GM19043 (cell line): ENCODE data around the gene DSPP.
"Not testable (repeated sequence)": the region's sequence is repeated elsewhere in the genome, so short reads cannot be mapped to it uniquely, and the experiment has no call there.

ENCODE experiments used
- ATAC-seq: cut with Tn5 transposase; IDR thresholded peaks from one replicate; pipeline ENCODE4 v1.9.1; 2021; ENCODE audit warnings: low read depth; ENCODE audit not compliant: unreplicated experiment

The DSPP gene

DNA sequence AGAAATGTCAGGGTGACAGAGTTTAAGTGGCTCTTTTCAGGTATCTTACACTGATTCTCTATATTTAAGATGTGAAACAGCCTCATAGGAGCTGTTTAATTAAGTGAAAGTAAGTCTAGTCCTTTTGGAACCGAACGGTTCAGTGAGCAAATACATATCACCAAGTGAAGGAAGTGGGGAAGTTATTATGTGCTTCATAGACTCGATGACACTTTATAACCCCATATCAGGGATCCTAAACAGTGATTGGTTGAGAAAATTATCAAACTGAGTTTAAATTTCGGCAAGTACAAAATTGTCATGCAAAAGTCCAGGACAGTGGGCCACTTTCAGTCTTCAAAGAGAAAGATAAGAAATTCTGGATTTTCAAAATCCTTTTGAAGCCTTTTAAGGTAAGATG lies at the start of gene DSPP:
DSPP (plus strand) TSS at position 301 of the 400 bp plus-strand sequence. CDS start 2,380 bp downstream, outside the sequence.
- no peak for ATAC-seq

DNA sequence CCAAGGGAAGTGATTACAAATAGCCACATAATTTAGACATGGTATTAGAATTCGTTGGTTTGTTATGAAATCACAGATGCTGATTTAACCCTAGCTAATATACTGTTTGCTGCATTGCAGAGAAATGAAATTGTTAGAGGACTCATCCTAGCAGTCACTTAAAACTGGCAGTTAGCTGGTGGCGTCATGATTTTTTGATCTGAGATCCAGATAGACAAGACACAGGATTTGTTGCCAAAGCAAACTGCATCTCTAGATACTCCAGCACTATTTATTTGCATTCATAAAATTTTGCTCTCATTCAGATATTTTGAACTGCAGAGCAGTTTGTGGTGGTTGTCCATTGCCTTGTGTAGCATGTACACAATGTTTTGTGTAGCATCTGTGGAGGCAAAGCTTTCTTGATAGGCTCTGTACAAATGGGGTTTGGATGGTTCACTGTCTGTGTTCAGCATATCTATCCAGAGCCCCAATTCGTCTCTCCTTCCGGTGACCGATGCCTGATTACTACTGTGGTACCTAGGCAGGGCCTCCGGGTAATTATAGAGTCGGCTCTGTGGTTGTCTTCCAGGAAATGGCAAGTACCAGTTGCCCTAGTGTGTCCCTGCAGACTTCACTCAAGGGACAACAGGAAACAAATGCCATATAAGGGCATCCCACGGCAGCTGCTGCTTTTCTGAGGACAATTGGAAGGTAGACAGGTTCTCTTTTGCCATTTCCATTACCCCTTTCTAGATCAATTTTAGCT lies 49.1 kb upstream of the DSPP start:
- ATAC-seq, result peak; percentile 99

DNA sequence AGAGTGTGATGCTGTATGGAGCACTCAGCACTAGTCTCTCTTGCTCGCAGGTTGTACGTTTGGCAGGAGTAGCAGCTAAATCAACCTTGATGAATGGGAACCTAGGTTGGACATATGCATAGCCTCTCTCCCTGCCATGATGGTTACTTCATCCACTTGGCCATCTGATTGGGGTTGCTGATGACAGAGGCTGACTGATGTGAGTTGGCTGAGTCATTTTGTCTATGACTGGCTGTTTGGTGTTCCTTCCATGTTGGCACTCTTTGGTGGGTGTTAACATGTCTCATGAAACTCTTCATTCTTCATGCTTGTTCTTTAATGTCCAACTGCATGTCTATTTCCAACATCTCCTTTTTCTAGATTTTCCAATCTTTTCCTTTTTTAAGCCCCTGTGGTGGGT lies 47.5 kb upstream of the DSPP start:
- no peak for ATAC-seq

DNA sequence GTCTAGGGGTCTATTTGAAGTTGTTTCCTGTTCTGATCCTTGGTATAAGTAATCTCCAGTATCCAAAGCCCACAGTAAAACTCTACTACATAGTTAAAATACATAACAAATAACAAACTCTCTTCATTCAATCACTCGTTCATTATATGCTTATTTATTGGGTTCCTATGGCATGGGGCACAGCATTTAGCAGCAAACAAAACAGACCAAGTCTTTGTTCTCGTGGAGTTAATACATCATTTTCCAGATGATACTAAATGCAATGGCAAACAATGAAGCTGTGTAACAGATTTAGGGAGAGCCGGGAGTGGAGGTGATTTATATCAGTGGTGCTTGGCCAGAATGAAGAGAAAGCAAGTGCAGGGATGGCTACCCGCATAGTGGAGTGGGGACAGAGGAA lies 42.6 kb upstream of the DSPP start:
- no peak for ATAC-seq

DNA sequence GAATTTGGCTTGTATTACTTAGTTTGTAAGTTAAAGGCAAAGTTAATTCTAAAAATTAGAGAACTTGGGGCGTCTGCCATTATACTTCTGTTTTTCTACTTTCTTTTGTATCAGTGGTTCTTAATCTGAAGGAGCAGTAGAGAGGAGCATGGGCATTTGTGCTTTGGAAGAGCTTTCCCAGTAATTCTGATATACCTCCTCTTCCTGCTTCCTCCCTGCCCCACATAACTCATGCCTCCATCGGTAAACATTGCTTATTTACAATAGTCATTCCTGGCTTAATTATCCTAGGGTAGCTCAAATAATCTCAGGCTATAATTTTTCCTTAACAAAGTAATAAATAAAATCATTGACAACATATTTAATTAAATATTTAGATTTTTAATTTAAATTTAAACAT lies 42.1 kb upstream of the DSPP start:
- no peak for ATAC-seq

DNA sequence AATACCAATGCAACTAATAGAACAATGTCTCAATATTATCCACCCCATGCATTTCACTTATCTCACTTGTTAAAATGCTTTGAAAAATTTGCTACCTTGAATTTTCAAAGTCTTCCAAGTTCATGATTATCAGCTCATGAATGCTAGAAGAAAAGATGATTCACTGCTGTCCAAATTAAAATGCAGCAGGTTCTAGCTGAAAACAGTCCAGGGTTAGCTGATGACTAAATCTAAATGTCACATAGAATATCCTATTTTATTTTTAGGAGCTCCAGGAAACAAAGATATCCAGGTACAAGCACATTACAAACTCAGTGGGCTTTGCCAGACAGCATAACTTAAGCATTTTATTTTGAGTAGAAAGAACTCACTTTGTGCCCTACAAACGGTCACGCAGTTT lies 41.1 kb upstream of the DSPP start:
- no peak for ATAC-seq

DNA sequence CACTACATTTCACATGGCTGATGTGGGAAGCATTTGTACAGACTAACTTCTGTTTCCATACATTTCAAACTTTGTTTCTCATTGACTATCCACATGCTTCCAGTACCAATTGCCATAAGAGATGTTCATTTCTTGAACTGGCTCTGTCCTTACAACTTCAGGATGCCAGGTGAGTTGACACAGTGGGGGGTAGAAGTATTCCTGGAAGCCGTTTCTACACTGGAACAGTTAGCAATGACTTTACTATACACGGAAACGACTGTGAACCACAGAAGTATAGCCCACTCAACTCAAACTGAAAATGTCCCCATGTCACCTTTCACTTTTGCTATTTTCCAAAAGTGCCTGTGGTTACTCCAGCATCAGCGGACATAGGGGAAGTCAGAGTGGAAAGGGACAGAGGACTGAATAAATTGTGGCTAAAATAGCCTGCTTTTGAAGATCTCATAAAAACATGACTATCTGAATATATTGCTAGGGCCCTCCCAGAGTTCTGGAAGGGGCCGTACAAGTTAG lies 38.0 kb upstream of the DSPP start:
- ATAC-seq, result no peak

DNA sequence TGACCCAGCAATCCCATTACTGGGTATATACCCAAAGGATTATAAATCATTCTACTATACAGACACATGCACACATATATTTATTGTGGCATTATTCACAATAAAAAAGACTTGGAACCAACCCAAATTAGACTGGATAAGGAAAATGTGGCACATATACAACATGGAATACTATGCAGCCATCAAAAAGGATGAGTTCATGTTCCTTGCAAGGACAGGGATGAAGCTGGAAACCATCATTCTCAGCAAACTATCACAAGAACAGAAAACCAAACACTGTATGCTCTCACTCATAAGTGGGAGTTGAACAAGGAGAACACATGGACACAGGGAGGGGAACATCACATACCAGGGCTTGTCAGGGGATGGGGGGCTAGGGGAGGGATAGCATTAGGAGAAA lies 34.0 kb upstream of the DSPP start:
- ATAC-seq, result not testable (repeated sequence)

DNA sequence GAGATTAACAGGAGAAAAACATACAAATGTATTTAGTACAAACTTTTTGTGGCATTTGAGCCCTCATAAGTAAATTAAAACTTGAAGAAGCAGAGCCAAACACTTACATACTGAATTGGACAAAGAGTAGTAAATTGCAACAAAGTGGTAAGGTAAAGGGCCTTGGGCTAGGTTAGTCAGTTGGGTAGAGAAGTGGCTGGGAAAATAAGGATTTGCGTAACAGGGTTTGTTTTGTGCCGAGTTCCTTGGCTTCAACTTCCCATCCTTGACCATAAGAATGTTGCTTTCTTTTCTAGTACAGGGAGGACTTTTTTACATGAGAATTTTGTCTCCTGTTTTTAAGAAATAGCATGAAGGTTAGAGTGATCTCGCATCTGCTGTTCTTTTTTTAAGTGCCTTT lies 33.3 kb upstream of the DSPP start:
- no peak for ATAC-seq

DNA sequence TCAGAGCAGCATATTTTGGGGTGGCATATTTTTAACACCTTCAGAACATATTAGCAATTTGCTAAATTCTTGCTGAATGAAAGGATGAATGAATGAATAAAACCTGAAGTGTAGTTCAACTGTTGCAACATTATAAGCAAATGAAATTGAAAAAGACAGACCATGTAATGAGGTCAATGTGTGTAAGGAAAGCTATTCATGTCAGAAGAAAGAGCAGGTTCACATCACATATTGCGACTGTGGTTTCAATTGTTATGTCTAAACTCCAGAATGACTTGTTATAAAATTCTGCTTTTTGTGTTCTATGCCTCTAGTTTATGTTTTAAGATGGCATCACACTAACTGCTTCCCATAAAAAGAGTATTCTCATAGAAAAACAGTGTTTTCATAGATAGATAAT lies 32.9 kb upstream of the DSPP start:
- no peak for ATAC-seq

DNA sequence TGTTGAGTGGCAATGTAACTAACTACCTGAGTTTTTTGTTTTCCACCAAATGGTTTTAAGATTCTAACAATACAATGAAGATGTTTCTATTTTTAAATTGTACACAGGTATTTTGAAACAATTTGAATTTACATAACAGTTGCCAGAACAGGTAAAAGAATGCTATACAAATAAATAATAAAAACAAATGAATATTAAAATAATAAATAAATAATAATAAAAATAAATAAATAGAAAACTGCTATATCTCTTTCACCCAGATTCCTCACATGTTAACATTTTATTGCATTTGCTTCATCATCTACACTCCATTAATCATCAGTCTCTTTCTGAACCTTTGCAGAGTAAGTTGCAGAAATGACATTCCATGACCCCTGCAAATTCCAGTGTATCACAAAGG lies 32.3 kb upstream of the DSPP start:
- no peak for ATAC-seq

DNA sequence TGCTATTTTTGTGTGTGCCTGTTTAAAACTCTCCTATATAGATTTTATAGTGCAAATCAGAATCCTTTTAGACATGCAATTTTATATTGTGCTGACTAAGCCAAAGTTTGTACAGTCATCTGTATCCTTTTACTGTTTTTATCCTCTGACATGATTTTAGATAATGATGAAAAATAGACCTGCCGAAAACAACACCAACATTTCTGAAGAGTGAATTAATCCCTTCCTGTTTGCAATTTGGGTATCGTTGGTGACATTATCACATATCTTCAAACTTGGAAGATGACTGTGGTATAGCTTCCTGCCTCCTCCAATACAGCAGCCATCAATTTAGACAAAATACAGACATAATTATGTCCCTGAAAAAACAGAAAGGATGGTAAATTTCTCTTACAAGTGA lies 28.9 kb upstream of the DSPP start:
- ATAC-seq, result no peak

DNA sequence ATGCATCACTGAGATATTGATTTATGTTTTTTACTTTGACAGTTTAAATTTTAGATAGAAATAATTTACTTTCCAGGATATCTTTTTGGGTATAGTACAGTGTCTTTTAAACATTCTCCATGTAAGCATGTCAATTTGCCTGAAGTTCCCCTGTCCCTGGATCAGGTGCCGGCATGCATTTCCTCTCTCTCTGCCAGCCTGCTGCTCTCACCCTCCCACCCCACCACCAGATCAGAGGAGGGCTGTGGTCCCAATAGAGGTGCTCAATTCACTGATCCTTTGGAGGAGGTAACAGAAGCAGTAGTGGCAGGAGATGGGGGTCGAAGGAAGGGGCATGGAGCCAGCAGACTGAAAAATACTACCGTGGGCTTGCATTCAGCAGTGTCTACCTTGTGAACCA lies 28.3 kb upstream of the DSPP start:
- no peak for ATAC-seq

DNA sequence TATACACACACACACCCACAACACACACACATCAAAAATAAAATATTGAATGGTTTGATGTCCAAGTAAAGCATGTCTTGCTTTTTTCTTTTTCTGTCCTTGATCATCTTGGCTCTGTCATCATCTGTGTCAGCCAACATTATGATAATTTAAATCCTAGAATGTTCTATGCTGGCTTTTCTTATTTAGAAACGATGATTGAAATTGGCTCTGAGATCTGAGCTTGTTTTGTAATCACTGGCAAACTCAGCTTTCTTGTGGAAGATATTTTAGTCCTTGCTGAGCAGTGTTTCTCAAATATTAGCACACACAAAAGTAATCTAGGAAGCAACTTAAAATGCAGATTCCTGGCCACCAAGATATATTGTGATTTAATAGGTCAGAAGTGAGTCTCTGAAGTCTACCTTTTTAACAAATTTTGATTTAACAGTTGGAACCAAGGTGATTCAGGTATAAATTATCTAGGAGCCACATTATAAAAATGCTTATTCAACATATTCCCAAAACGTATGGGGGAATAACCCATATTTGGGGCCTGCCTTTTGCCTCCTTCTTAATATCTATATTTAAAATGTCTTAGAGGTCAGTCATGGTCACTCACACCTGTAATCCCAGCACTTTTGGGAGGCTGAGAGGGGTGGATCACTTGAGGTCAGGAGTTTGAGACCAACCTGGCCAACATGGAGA lies 24.0 kb upstream of the DSPP start:
- no peak for ATAC-seq

DNA sequence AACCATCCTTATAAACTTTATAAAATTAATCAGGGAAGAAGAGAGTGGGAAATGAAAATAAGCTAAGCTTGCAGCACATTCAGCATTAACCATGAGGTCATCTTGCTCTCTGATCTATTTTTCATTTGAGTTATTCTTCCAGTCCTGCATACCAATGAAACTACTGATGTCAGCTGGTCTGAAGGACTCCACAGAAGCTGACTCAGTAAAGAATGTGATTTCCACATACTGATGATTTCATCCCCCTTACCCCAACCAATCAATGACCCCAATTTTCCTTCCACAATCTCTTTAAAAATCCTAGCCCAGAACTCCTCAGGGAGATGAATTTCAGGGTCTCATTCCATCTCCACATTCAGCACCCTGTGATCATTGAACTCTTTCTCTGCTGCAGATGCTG lies 18.8 kb upstream of the DSPP start:
- ATAC-seq, result no peak

DNA sequence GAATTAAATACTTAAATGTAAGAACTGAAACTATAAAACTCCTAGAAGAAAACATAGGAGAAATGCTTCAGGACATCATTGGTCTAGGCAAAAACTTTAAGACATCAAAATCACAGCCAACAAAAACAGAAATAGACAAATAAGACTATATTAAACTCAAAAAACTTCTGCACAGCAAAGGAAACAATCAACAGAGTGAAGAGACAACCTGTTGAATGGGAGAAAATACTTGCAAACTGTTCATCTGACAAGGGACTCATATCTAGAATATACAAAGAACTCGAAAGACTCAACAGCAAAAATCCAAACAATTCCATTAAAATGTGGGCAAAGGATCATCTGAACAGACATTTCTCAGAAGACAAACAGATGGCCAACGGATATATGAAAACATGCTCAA lies 16.2 kb upstream of the DSPP start:
- no peak for ATAC-seq

DNA sequence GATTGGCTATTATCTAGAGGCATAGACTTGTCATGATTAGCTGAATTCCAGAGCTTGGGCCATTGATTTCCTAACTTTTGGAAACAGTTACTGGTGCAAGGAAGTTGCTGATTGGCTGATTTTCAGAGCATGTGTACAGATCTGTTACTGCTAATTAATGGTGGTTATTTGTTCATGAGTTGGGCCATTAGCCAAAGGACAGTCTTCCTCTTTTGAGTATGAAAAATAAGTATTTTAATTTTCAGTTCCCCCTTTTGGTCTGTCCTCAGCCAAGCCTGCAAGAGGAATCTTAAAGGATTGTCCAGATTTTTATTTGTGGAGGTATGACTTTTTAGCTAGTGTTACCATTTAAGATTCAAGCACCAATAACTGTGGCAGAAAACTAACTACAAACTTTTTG lies 7.0 kb upstream of the DSPP start:
- no peak for ATAC-seq

DNA sequence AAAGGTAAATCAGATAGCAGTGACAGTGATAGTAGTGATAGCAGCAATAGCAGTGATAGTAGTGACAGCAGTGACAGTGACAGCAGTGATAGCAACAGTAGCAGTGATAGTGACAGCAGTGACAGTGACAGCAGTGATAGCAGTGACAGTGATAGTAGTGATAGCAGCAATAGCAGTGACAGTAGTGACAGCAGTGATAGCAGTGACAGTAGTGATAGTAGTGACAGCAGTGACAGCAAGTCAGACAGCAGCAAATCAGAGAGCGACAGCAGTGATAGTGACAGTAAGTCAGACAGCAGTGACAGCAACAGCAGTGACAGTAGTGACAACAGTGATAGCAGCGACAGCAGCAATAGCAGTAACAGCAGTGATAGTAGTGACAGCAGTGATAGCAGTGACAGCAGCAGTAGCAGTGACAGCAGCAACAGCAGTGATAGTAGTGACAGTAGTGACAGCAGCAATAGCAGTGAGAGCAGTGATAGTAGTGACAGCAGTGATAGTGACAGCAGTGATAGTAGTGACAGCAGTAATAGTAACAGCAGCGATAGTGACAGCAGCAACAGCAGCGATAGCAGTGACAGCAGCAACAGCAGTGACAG lies 6.1 kb downstream of the DSPP start:
- no peak for ATAC-seq

DNA sequence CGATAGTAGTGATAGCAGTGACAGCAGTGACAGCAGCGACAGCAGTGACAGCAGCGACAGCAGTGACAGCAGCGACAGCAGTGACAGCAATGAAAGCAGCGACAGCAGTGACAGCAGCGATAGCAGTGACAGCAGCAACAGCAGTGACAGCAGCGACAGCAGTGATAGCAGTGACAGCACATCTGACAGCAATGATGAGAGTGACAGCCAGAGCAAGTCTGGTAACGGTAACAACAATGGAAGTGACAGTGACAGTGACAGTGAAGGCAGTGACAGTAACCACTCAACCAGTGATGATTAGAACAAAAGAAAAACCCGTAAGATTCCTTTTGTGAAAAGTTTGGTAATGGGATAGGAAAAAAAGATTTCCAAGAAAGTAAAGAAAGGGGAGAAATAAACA lies 7.9 kb downstream of the DSPP start:
- ATAC-seq, result no peak

DNA sequence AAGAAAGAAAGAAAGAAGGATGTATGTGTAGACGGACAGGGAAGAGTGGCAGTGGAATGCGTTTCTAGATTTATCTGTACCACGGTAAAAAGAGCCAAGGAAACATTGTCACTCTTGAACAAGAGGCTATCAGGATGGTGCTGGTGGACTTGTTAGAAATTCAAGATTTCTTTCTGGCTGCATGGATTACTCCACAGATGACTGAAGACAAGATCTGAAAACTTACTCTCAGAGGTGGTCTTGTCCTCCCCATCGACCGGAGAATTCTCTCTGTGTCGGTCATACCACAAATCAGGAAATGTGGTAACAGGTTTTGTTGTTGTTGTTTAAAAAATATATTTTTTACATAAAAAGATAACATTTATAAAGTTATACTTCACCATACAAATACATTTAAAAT lies 11.8 kb downstream of the DSPP start:
- no peak for ATAC-seq

DNA sequence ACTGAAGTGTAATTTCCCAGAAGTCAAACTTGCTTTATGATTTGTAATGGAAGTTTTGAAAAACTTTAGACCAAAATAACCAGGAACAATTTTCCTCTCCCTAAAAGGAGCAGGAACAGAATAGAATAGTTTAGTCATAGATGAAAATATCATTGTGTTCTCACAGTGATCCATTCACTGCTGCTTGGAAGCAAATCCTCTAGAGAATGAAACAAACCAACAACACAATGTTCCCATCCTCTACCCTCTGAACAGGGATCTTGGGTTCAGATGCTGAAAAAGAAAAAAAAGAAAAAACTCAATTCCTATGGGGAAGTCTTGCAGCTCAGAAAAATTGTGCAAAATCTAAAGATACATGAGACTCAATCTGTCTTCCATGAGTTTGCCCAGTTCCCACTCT lies 12.2 kb downstream of the DSPP start:
- no peak for ATAC-seq

DNA sequence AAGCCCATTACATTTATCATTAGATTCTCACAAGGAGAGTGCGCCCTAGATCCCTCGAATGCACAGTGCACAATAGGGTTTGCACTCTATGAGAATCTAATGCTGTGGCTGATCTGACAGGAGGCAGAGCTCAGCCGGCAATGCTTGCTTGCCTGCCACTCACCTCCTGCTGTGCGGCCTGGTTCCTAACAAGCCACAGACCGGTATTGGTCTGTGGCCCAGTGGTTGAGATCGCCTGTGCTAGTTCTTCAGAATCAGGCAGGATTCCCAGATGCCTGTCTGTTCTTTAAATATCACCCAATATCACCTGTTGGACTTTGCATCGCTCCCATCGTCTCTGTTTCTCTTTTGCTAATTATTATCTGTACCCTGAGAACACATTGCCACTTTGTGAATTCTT lies 14.0 kb downstream of the DSPP start:
- ATAC-seq, result no peak
